Activated CD8-positive, alpha-beta T cell treated with anti-CD3 and anti-CD28 coated beads, Interleukin-2, amount 10 ng/mL, durations not matched to agents 7 days and 5 days (primary cell): ENCODE results near the gene NHP2. TPM values are rescaled to one million over a fixed set of nuclear protein-coding genes. Genes with fewer than 3 reads are reported as not detected.
"Not testable (repeated sequence)": the region's sequence is repeated elsewhere in the genome, so short reads cannot be mapped to it uniquely, and the experiment has no call there.

ENCODE experiments used
- ATAC-seq: fragments of 150-1000 bp; cut with Tn5 transposase; one replicate; pipeline ENCODE4 v1.10.0; 2021; ENCODE audit warnings: moderate library complexity
- CTCF ChIA-PET: fragments of 350-600 bp; sonication (Branson Sonifier 250); formaldehyde crosslinking; loops from one replicate; lab custom pipeline; 2021; ENCODE audit warnings: antibody characterized with exemption; lab: Charles Lee
- POLR2A ChIA-PET: fragments of 350-600 bp; sonication (Branson Sonifier 250); formaldehyde crosslinking; loops from one replicate; lab custom pipeline; 2021; ENCODE audit warnings: antibody characterized with exemption; lab: Charles Lee
- DNase-seq: peaks from one replicate; pipeline ENCODE4 v3.0.0-alpha.2; 2020
- H3K27ac Mint-ChIP-seq: one replicate; pipeline ENCODE4 v1.8.0; 2021; ENCODE audit warnings: mild to moderate bottlenecking, mixed read lengths
- H3K27me3 Mint-ChIP-seq: one replicate; pipeline ENCODE4 v1.8.0; 2021; ENCODE audit warnings: low read depth, mixed read lengths
- H3K36me3 Mint-ChIP-seq: one replicate; pipeline ENCODE4 v1.8.0; 2021; ENCODE audit warnings: low read depth, mixed read lengths
- H3K4me1 Mint-ChIP-seq: one replicate; pipeline ENCODE4 v1.8.0; 2021; ENCODE audit warnings: low read depth, mixed read lengths
- H3K4me3 Mint-ChIP-seq: one replicate; pipeline ENCODE4 v1.8.0; 2021; ENCODE audit warnings: mild to moderate bottlenecking, mixed read lengths
- H3K9me3 Mint-ChIP-seq: one replicate; pipeline ENCODE4 v1.8.0; 2022; ENCODE audit warnings: mixed read lengths; ENCODE audit not compliant: insufficient read depth
- total RNA-seq, 2 experiments: library from RNA; stranded (reverse); gene quantifications; one replicate each; pipeline ENCODE4 v1.2.3, GENCODE V29; 2021

The NHP2 gene
- total RNA-seq, 2 experiments from 2014 or later, result 176 to 184 TPM

GRCh38 chr5:178129296-178129695 is 24.4 kb downstream of the NHP2 start:
- Mint-ChIP-seq H3K27ac (no peak overlapping the region), H3K4me1 (peaks cover 18% of the 10 kb centered on the region), H3K4me3 (no peak overlapping the region), H3K36me3 (peaks cover 4% of the 10 kb centered on the region), H3K27me3 (peaks cover 6% of the 10 kb centered on the region), H3K9me3 (no peaks in the 10 kb centered on the region)
- ATAC-seq (no peak), DNase-seq (no peak)
- ChIA-PET CTCF (interaction anchor here (1.1 to 1.6 kb wide), 3 partner anchors 8 to 54 kb away, joined by 3 to 4 read pairs (median 3); no protein-coding TSS in a partner anchor), POLR2A (interaction anchor here (0.6 kb wide), 1 partner anchor 66 kb away, joined by 3 read pairs; no protein-coding TSS in a partner anchor)

GRCh38 chr5:178127300-178128009 is 26.2 kb downstream of the NHP2 start:
- ATAC-seq, result not testable (repeated sequence)

GRCh38 chr5:178126556-178126955 is 27.1 kb downstream of the NHP2 start:
- Mint-ChIP-seq H3K4me3 (no peak overlapping the region), H3K27ac (no peak overlapping the region), H3K36me3 (peaks cover 1% of the 10 kb centered on the region), H3K9me3 (no peaks in the 10 kb centered on the region), H3K27me3 (peaks cover 3% of the 10 kb centered on the region), H3K4me1 (peaks cover 17% of the 10 kb centered on the region)
- ChIA-PET CTCF (no interaction called here), POLR2A (no interaction called here)
- no peak for ATAC-seq
- DNase-seq, result no peak

More at GRCh38 chr5:178127300-178128009, 26.2 kb downstream of the NHP2 start:
- H3K36me3 Mint-ChIP-seq, POLR2A ChIA-PET, DNase-seq, H3K27ac Mint-ChIP-seq, H3K9me3 Mint-ChIP-seq, H3K27me3 Mint-ChIP-seq, H3K4me3 Mint-ChIP-seq: not testable (repeated sequence)
- CTCF ChIA-PET, result interaction anchor here (0.9 kb wide), 1 partner anchor 52 kb away, joined by 3 read pairs; no protein-coding TSS in a partner anchor
- peaks cover 18% of the 10 kb centered on the region for H3K4me1 Mint-ChIP-seq

GRCh38 chr5:178125253-178125906 is 28.3 kb downstream of the NHP2 start:
- Mint-ChIP-seq H3K27me3 (peaks cover 2% of the 10 kb centered on the region), H3K9me3 (no peaks in the 10 kb centered on the region), H3K4me1 (peaks cover 24% of the 10 kb centered on the region), H3K4me3 (no peak overlapping the region), H3K36me3 (no peaks in the 10 kb centered on the region), H3K27ac (no peak overlapping the region)
- ATAC-seq (no peak), DNase-seq (no peak)
- CTCF ChIA-PET, result no interaction called here
- POLR2A ChIA-PET, result no interaction called here

- H3K36me3 Mint-ChIP-seq, result no peaks in the 10 kb centered on the region
- ATAC-seq (no peak), DNase-seq (no peak)
- no peak overlapping the region for H3K4me3 Mint-ChIP-seq
- peaks cover 22% of the 10 kb centered on the region for H3K4me1 Mint-ChIP-seq
- no peaks in the 10 kb centered on the region for H3K9me3 Mint-ChIP-seq
- H3K27ac Mint-ChIP-seq, result no peak overlapping the region
- CTCF ChIA-PET, result interaction anchor here (1.0 to 2.0 kb wide), 3 partner anchors 10 to 49 kb away, joined by 3 to 9 read pairs (median 3); no protein-coding TSS in a partner anchor
- H3K27me3 Mint-ChIP-seq, result peaks cover under 1% of the 10 kb centered on the region
- POLR2A ChIA-PET, result interaction anchor here (1.2 kb wide), 1 partner anchor 80 kb away, joined by 4 read pairs; the partner anchor contains the start of gene HNRNPAB
These were observed 29.4 kb downstream of the NHP2 start for GRCh38 chr5:178123966-178124925.

GRCh38 chr5:178123094-178123965 is 30.4 kb downstream of the NHP2 start:
- peaks cover 24% of the 10 kb centered on the region for H3K4me1 Mint-ChIP-seq
- ChIA-PET CTCF (interaction anchor here (1.0 to 3.0 kb wide), 6 partner anchors 8 to 48 kb away, joined by 3 to 14 read pairs (median 4); partner anchors contain the start of genes NHP2 and RMND5B), POLR2A (interaction anchor here (1.2 kb wide), 1 partner anchor 81 kb away, joined by 4 read pairs; the partner anchor contains the start of gene HNRNPAB)
- H3K9me3 Mint-ChIP-seq, result no peaks in the 10 kb centered on the region
- DNase-seq (no peak), ATAC-seq (no peak)
- no peaks in the 10 kb centered on the region for H3K36me3 Mint-ChIP-seq
- no peaks in the 10 kb centered on the region for H3K27me3 Mint-ChIP-seq
- no peak overlapping the region for H3K27ac Mint-ChIP-seq
- no peak overlapping the region for H3K4me3 Mint-ChIP-seq

- Mint-ChIP-seq H3K9me3 (no peaks in the 10 kb centered on the region), H3K36me3 (no peaks in the 10 kb centered on the region), H3K27ac (no peak overlapping the region), H3K4me3 (no peak overlapping the region), H3K27me3 (no peaks in the 10 kb centered on the region), H3K4me1 (peaks cover 22% of the 10 kb centered on the region)
- no peak for DNase-seq
- ATAC-seq, result no peak
- ChIA-PET POLR2A (no interaction called here), CTCF (interaction anchor here (1.1 to 3.0 kb wide), 4 partner anchors 9 to 45 kb away, joined by 3 to 15 read pairs (median 10); partner anchors contain the start of genes NHP2 and RMND5B)
These were observed 31.3 kb downstream of the NHP2 start for GRCh38 chr5:178122346-178122745.

GRCh38 chr5:178121391-178122276 is 32.1 kb downstream of the NHP2 start:
- no peak overlapping the region for H3K4me3 Mint-ChIP-seq
- ChIA-PET POLR2A (interaction anchor here (0.7 to 1.5 kb wide), 2 partner anchors 9 to 697 kb away, joined by 4 to 12 read pairs; partner anchors contain the start of gene RMND5B), CTCF (interaction anchor here (0.9 to 3.2 kb wide), 26 partner anchors 8 to 84 kb away, joined by 3 to 42 read pairs (median 7); partner anchors contain the start of genes HNRNPAB, NHP2 and RMND5B)
- H3K36me3 Mint-ChIP-seq, result no peaks in the 10 kb centered on the region
- H3K27ac Mint-ChIP-seq, result no peak overlapping the region
- no peaks in the 10 kb centered on the region for H3K9me3 Mint-ChIP-seq
- H3K27me3 Mint-ChIP-seq, result no peaks in the 10 kb centered on the region
- no peak for DNase-seq
- H3K4me1 Mint-ChIP-seq, result peaks cover 24% of the 10 kb centered on the region
- ATAC-seq, result no peak

- peaks cover 32% of the 10 kb centered on the region for H3K4me1 Mint-ChIP-seq
- H3K27me3 Mint-ChIP-seq, result no peaks in the 10 kb centered on the region
- CTCF ChIA-PET, result interaction anchor here (0.9 to 3.2 kb wide), 26 partner anchors 8 to 85 kb away, joined by 3 to 42 read pairs (median 7); partner anchors contain the start of genes HNRNPAB, NHP2 and RMND5B
- no peaks in the 10 kb centered on the region for H3K36me3 Mint-ChIP-seq
- no peak overlapping the region for H3K4me3 Mint-ChIP-seq
- DNase-seq (peak; percentile 90), ATAC-seq (peak; percentile 87)
- POLR2A ChIA-PET, result interaction anchor here (0.6 to 1.5 kb wide), 3 partner anchors 10 to 696 kb away, joined by 3 to 12 read pairs (median 4); partner anchors contain the start of gene RMND5B
- no peak overlapping the region for H3K27ac Mint-ChIP-seq
- no peaks in the 10 kb centered on the region for H3K9me3 Mint-ChIP-seq
These were observed 32.9 kb downstream of the NHP2 start for GRCh38 chr5:178120607-178121357.
